Stimulated activated CD4-positive, alpha-beta T cell treated with anti-CD3 and anti-CD28 coated beads, Interleukin-2, amount 100 ng/mL, for 4 hours (primary cell): ENCODE results near the gene TPSAB1.
"Not testable (repeated sequence)": the region's sequence is repeated elsewhere in the genome, so short reads cannot be mapped to it uniquely, and the experiment has no call there.

Source experiments
- DNase-seq: peaks from one replicate; pipeline ENCODE4 v3.0.0-alpha.2; 2020; ENCODE audit warnings: low read depth

TPSAB1 gene

DNA sequence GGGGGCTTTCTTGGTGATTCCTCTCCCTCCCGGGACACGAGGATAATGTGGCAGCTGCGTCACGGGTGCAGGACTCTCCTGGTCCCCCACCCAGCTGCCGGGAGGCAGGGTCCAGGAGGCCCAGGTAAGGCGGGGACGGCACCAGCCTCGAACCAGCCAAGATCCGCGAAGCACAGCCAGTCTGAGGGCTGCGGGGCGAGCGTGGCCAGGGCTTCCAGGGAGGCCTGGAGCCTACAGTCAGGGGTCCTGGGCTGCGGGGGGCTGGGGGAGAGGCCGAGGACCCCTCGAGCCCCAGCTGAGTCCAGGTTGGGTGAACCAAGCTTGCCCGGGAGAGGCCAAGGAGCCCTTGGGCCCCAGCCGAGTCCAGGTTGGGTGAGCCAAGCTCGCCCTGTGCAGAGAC, 25.3 kb downstream of the TPSAB1 start:
- DNase-seq: no peak

DNA sequence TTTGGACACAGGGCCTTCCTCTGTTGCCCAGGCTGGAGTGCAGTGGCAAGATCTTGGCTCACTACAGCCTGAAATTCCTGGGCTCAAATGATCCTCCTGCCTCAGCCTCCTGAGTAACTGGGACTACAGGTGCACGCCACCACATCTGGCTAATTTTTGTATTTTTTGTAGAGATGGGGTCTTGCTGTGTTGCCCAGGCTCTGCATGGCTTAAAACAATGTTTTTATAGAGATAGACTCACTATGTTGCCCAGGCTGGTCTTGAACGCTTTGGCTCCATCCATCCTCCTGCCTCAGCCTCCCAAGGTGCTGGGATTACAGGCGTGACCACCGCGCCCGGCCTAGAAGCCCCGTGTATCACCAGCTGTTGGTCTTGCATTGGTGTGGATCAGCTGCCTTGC, 28.9 kb downstream of the TPSAB1 start:
- DNase-seq: not testable (repeated sequence)

GRCh38 chr16:1271380-1271723, 30.8 kb downstream of the TPSAB1 start:
- no peak for DNase-seq

DNA sequence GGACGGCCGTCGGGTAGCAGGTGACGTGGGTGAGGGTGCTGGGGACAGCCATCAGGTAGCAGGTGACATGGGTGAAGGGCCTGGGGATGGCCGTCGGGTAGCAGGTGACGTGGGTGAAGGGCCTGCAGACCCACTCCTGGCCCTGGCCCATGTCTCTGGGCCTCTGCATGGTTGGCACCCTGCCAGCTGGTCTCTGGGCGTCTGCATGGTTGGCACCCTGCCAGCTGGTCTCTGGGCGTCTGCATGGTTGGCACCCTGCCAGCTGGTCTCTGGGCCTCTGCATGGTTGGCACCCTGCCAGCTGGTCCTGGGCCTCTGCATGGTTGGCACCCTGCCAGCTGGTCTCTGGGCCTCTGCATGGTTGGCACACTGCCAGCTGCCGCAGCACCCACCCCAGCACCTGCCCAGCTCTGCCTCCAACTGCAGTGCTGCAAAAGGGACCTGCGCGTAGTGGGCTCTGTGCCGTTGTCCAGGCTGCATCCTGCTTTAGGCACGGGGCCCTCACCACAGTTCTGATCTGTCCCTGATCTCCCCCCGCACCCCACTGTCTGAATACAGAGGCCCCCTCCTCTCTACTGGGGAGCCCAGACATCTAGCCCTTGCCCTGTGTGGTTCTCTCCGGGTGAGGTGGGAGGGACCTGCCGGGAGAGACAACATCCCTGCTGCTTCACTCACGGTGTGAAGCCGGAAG, 31.4 kb downstream of the TPSAB1 start:
- not testable (repeated sequence) for DNase-seq

DNA sequence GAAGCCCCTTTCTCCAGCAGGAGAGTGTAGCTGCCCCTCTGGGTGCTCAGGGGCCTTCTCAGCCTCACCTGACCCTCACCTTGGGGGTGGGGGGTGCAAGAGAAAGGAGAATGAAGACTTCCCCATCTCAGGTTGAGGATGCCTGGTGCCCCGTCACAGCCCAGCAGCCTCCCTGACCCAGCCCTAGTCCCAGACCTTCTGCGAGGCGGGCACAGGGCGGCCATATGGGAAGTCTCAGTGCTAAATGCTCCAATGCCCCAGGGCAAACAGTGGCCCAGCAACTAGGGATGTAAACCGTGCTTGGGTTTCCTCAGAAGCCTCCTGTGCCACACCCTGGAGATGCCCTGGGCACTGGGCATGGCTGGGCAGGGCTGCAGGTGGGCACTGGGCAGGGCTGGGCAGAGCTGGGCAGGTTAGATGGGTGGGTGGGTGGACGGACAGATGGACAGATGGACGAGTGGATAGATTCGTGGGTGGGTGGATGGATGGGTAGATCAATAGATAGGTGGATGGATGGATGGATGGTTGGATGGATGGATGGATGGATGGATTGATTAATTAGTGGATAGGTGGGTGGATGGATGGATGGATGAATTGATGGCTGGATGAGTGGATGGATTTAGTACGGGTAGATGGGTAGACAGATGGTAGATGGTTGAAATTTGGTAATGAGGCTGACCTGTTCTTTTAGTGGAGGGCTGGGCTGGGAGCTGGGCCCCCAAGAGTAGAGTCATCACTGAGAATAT, 32.1 kb downstream of the TPSAB1 start:
- DNase-seq: no peak

DNA sequence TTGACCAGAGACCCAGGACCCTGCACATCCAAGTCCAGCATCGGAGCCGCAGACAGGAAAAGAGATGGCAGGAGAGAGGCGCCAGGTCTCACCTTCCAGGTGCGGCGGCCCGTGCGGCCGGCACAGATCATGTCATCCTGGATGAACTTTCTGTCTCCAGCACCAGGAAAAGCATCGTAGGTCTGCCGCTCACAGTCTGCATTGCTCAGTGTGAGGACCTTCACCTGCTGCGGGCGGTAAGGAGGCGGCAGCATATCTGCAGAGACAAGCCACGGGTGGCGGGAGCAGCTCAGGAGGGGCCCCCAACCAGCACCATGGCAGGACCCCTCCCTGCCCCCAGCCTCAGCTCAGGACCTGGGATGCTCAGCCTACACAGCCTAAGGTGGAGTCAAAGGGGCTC, 33.3 kb downstream of the TPSAB1 start:
- no peak for DNase-seq

DNA sequence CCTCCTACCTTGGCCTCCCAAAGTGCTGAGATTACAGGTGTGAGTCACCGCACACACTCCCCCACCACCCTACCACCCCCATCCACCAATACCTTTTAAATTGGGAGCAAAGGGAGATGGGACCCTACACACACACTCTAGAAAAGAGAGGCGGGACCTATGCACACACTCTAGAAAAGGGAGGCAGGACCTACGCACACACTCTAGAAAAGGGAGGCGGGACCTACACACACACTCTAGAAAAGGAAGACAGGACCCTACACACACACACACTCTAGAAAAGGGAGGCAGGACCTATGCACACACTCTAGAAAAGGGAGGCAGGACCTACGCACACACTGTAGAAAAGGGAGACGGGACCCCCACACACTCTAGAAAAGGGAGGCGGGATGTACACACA, 34.3 kb downstream of the TPSAB1 start:
- DNase-seq: no peak

GRCh38 chr16:1275791-1276579, 35.5 kb downstream of the TPSAB1 start:
- no peak for DNase-seq

DNA sequence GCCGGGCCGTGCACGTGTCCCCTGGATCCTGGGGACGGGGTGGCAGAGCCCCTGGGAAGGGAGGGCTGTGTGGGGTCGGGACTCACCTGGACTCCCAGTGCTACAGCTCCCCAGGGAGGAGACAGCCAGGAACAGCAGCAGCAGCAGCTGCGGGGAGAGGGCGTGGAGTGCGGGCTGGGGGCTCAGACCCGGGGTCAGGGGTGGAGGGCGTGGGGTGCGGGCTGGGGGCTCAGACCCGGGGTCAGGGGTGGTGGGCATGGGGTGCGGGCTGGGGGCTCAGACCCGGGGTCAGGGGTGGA, 36.0 kb downstream of the TPSAB1 start:
- DNase-seq: no peak

- no peak for DNase-seq
Observed at GRCh38 chr16:1277151-1277598, 36.7 kb downstream of the TPSAB1 start.

- no peak for DNase-seq
Observed at GRCh38 chr16:1277617-1278282, 37.2 kb downstream of the TPSAB1 start.

DNA sequence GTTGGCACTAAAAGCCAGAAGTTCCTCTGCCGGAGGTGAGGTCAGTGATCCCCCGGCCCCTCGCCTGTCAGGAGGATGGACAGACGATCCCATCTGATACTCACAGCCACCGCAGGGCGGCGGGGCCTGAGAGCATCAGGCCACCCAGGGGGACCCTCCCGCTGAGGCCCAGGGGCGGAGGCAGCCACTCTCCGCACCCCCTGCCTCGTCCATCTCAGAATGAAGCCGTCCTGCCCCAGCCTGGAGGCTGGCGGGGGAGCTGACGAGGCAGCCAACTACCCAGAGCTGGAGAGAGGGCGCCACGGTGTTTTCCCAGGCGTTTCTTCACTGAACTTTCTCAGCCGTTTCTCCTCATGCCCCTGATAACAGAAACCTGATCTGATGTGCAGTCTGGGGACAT, 38.0 kb downstream of the TPSAB1 start:
- no peak for DNase-seq

- DNase-seq: no peak
Observed at GRCh38 chr16:1279081-1279944, 38.8 kb downstream of the TPSAB1 start.

- no peak for DNase-seq
Observed at GRCh38 chr16:1279945-1280589, 39.6 kb downstream of the TPSAB1 start.

- no peak for DNase-seq
Observed at GRCh38 chr16:1280783-1281182, 40.3 kb downstream of the TPSAB1 start.

GRCh38 chr16:1281517-1281916, 41.0 kb downstream of the TPSAB1 start:
- no peak for DNase-seq

- DNase-seq: no peak
Observed at GRCh38 chr16:1282324-1282973, 41.9 kb downstream of the TPSAB1 start.

GRCh38 chr16:1283296-1283695, 42.8 kb downstream of the TPSAB1 start:
- no peak for DNase-seq

GRCh38 chr16:1283996-1284616, 43.6 kb downstream of the TPSAB1 start:
- no peak for DNase-seq
